HCT116 (cell line): ENCODE results near the gene SYNJ2. TPM values are rescaled to one million over a fixed set of nuclear protein-coding genes. Genes with fewer than 3 reads are reported as not detected.

Experiments
- ATAC-seq: fragments of 200-7000 bp; cut with Tn5 transposase; 2 replicates; pipeline ENCODE4 v1.9.1; 2020; ENCODE audit warnings: mild to moderate bottlenecking, moderate library complexity
- BruUV-seq: library from RNA; stranded (reverse); fragments of 400-500 nt; replicated peaks from 2 replicates; lab custom pipeline; 2021; lab: Mats Ljungman, UMichigan
- CTCF ChIA-PET: fragments of 300-600 bp; sonication (Branson Sonifier 250); formaldehyde crosslinking; loops from one replicate; lab custom pipeline; 2021; ENCODE audit warnings: antibody characterized with exemption; lab: Charles Lee
- POLR2A ChIA-PET: fragments of 300-600, 350-600 bp; sonication (Branson Sonifier 250); formaldehyde crosslinking; loops from one replicate; lab custom pipeline; 2021; ENCODE audit warnings: antibody characterized with exemption; lab: Charles Lee
- RAD21 ChIA-PET, 2 experiments: fragments of 300-600 bp; sonication (Branson Sonifier 250); formaldehyde crosslinking; loops; one replicate each; lab custom pipeline; 2023; ENCODE audit warnings: low total read pairs in 2 of 2; ENCODE audit not compliant: uncharacterized antibody in 2 of 2, unreplicated experiment in 2 of 2, low non-redundant PET in 1 of 2; lab: Charles Lee
- DNase-seq: peaks from one replicate; pipeline ENCODE4 v3.0.0-alpha.2; 2010; ENCODE audit warnings: low read depth, low spot score
- H2AFZ ChIP-seq: fragments of 200-600 bp; shearing (Covaris generic), sonication (generic); 2 replicates; pipeline ENCODE4 v1.6.1; 2017; ENCODE audit warnings: low read depth, mixed run types, mixed read lengths, antibody characterized with exemption, low read length; ENCODE audit not compliant: poor library complexity, severe bottlenecking
- H3K27ac ChIP-seq: 2 replicates; pipeline ENCODE4 v1.5.1; 2012; ENCODE audit warnings: low read depth, low read length
- H3K27me3 ChIP-seq: fragments of 200-600 bp; sonication (generic); 2 replicates; pipeline ENCODE4 v1.6.1; 2016; ENCODE audit warnings: mixed run types, low read length, mixed read lengths; ENCODE audit not compliant: insufficient read depth
- H3K36me3 ChIP-seq, 2 experiments: fragments of 200-500 bp in 1 of 2; fragments of 200-600 bp in 1 of 2; sonication (Bioruptor generic) in 1 of 2; sonication (generic) in 1 of 2; 2 replicates each; pipeline versions ENCODE4 v1.5.1 to v1.6.1; 2014 to 2016; ENCODE audit warnings: low read length in 2 of 2, inconsistent platforms in 1 of 2, mixed read lengths in 1 of 2, mixed run types in 1 of 2; ENCODE audit not compliant: insufficient read depth in 2 of 2, control insufficient read depth in 1 of 2
- H3K4me1 ChIP-seq, 2 experiments: fragments of 200-600 bp in 1 of 2; sonication (generic) in 1 of 2; 2 replicates each; pipeline versions ENCODE4 v1.5.1 to v1.6.1; 2012 to 2017; ENCODE audit warnings: low read length in 2 of 2, inconsistent platforms in 1 of 2, mild to moderate bottlenecking in 1 of 2, mixed read lengths in 1 of 2, mixed run types in 1 of 2, moderate library complexity in 1 of 2; ENCODE audit not compliant: insufficient read depth in 2 of 2, control insufficient read depth in 1 of 2
- H3K4me2 ChIP-seq: fragments of 200-600 bp; sonication (generic); 2 replicates; pipeline ENCODE4 v1.6.1; 2017; ENCODE audit warnings: mixed run types, low read length, mixed read lengths
- H3K4me3 ChIP-seq, 2 experiments: fragments of 200-600 bp in 1 of 2; sonication (generic) in 1 of 2; replicated peaks in 1 of 2; 2 replicates each; pipeline ENCODE4 v1.5.1; 2011 to 2016; ENCODE audit warnings: low read length in 2 of 2, control low read depth in 1 of 2, low read depth in 1 of 2, mild to moderate bottlenecking in 1 of 2, mixed read lengths in 1 of 2, mixed run types in 1 of 2
- H3K79me2 ChIP-seq: fragments of 200-600 bp; sonication (generic); 2 replicates; pipeline ENCODE4 v1.6.1; 2017; ENCODE audit warnings: mild to moderate bottlenecking, mixed run types, low read length, moderate library complexity, mixed read lengths; ENCODE audit not compliant: insufficient read depth
- H3K9ac ChIP-seq: fragments of 200-600 bp; sonication (generic); 2 replicates; pipeline ENCODE4 v1.6.1; 2016; ENCODE audit warnings: low read length, mixed read lengths
- H3K9me2 ChIP-seq: fragments of 200-600 bp; sonication (generic), shearing (Covaris generic); 2 replicates; pipeline ENCODE4 v1.6.1; 2017; ENCODE audit warnings: mixed run types, mild to moderate bottlenecking, moderate library complexity; ENCODE audit not compliant: insufficient read depth
- H3K9me3 ChIP-seq, 2 experiments: fragments of 200-500 bp in 1 of 2; fragments of 200-600 bp in 1 of 2; sonication (Bioruptor generic) in 1 of 2; sonication (generic) in 1 of 2; 2 replicates each; pipeline ENCODE4 v1.6.1; 2014 to 2017; ENCODE audit warnings: low read length in 2 of 2, mixed read lengths in 2 of 2, inconsistent platforms in 1 of 2, low read depth in 1 of 2, mild to moderate bottlenecking in 1 of 2, mixed run types in 1 of 2, moderate library complexity in 1 of 2; ENCODE audit not compliant: control insufficient read depth in 1 of 2, insufficient read depth in 1 of 2
- H4K20me1 ChIP-seq: fragments of 200-600 bp; sonication (generic), shearing (Covaris generic); 2 replicates; pipeline ENCODE4 v1.6.1; 2017; ENCODE audit warnings: mixed run types, mild to moderate bottlenecking, moderate library complexity; ENCODE audit not compliant: insufficient read depth
- CBX3 ChIP-seq: IDR thresholded peaks from 2 replicates; pipeline ENCODE4 v1.6.1; 2012; ENCODE audit warnings: low read depth
- EGR1 ChIP-seq: IDR thresholded peaks from 2 replicates; pipeline ENCODE4 v1.6.1; 2012; ENCODE audit warnings: low read depth
- ELF1 ChIP-seq: IDR thresholded peaks from 2 replicates; pipeline ENCODE4 v1.6.1; 2012; ENCODE audit warnings: low read depth, borderline replicate concordance
- EZH2 ChIP-seq: fragments of 200-600 bp; sonication (generic); IDR thresholded peaks from 2 replicates; pipeline ENCODE4 v1.6.1; 2017; ENCODE audit warnings: antibody characterized with exemption, mixed run types
- EZH2phosphoT487 ChIP-seq: fragments of 200-600 bp; IDR thresholded peaks from 2 replicates; pipeline ENCODE4 v1.6.1; 2018; ENCODE audit warnings: antibody characterized with exemption, borderline replicate concordance
- FOSL1 ChIP-seq: IDR thresholded peaks from 2 replicates; pipeline ENCODE4 v1.6.1; 2012; ENCODE audit warnings: low read depth
- JUND ChIP-seq: IDR thresholded peaks from 2 replicates; pipeline ENCODE4 v1.6.1; 2012
- POLR2A ChIP-seq: IDR thresholded peaks from 2 replicates; pipeline ENCODE4 v1.7.0; 2011; ENCODE audit warnings: borderline replicate concordance; ENCODE audit not compliant: insufficient read depth, insufficient read length; ENCODE audit errors: extremely low read depth
- RAD21 ChIP-seq: IDR thresholded peaks from 2 replicates; pipeline ENCODE4 v1.6.1; 2012; ENCODE audit warnings: low read depth, mild to moderate bottlenecking
- SIN3A ChIP-seq: IDR thresholded peaks from 2 replicates; pipeline ENCODE4 v1.6.1; 2012; ENCODE audit warnings: low read depth
- SP1 ChIP-seq: IDR thresholded peaks from 2 replicates; pipeline ENCODE4 v1.6.1; 2012; ENCODE audit warnings: low read depth
- SRF ChIP-seq: IDR thresholded peaks from 2 replicates; pipeline ENCODE4 v1.6.1; 2012; ENCODE audit warnings: low read depth
- TCF7L2 ChIP-seq: IDR thresholded peaks from 2 replicates; pipeline ENCODE4 v1.7.0; 2011; ENCODE audit warnings: borderline replicate concordance, inconsistent platforms; ENCODE audit not compliant: insufficient read depth, insufficient read length; ENCODE audit errors: extremely low read depth
- ZFX ChIP-seq: fragments of 450-650 bp; IDR thresholded peaks from 2 replicates; pipeline ENCODE4 v1.6.1; 2017
- ZNF274 ChIP-seq: fragments of 200-500 bp; sonication (Bioruptor generic); IDR thresholded peaks from 2 replicates; pipeline ENCODE4 v1.6.1; 2014; ENCODE audit warnings: mild to moderate bottlenecking, low read depth, low read length, inconsistent platforms
- intact Hi-C: fragments of 100-400 bp; cut with micrococcal nuclease; formaldehyde crosslinking; loops from 2 replicates; pipeline ENCODE4 v1.10.0; 2022
- total RNA-seq: library from RNA; stranded (reverse); gene quantifications from one replicate; pipeline ENCODE4 v1.2.1, GENCODE V29; 2021; ENCODE audit not compliant: unreplicated experiment
- TF ChIP-seq, protein P1 (sequence below): IDR thresholded peaks from 2 replicates; pipeline ENCODE4 v1.6.1; 2012
- TF ChIP-seq, protein P2 (sequence below), 3 experiments: fragments of 200-600 bp in 1 of 3; sonication (generic) in 1 of 3; IDR thresholded peaks in 2 of 3; conservative IDR thresholded peaks in 1 of 3; 2 replicates each; pipeline ENCODE4 v1.5.1; 2012 to 2017; ENCODE audit warnings: low read depth in 2 of 3, low read length in 2 of 3, antibody characterized with exemption in 1 of 3, borderline replicate concordance in 1 of 3, control low read depth in 1 of 3, mild to moderate bottlenecking in 1 of 3, mixed read lengths in 1 of 3, mixed run types in 1 of 3, moderate library complexity in 1 of 3; ENCODE audit not compliant: insufficient read depth in 1 of 3
- TF ChIP-seq, protein P3 (sequence below): IDR thresholded peaks from 2 replicates; pipeline ENCODE4 v1.6.1; 2012; ENCODE audit warnings: low read depth
- TF ChIP-seq, protein P4 (sequence below): IDR thresholded peaks from 2 replicates; pipeline ENCODE4 v1.6.1; 2012
- TF ChIP-seq, protein P5 (sequence below): IDR thresholded peaks from 2 replicates; pipeline ENCODE4 v1.6.1; 2011; ENCODE audit warnings: mild to moderate bottlenecking, low read length, moderate library complexity; ENCODE audit not compliant: insufficient replicate concordance; ENCODE audit errors: extremely low read depth

The SYNJ2 gene
- total RNA-seq, 1 experiment from 2014 or later = 23.9 TPM

DNA sequence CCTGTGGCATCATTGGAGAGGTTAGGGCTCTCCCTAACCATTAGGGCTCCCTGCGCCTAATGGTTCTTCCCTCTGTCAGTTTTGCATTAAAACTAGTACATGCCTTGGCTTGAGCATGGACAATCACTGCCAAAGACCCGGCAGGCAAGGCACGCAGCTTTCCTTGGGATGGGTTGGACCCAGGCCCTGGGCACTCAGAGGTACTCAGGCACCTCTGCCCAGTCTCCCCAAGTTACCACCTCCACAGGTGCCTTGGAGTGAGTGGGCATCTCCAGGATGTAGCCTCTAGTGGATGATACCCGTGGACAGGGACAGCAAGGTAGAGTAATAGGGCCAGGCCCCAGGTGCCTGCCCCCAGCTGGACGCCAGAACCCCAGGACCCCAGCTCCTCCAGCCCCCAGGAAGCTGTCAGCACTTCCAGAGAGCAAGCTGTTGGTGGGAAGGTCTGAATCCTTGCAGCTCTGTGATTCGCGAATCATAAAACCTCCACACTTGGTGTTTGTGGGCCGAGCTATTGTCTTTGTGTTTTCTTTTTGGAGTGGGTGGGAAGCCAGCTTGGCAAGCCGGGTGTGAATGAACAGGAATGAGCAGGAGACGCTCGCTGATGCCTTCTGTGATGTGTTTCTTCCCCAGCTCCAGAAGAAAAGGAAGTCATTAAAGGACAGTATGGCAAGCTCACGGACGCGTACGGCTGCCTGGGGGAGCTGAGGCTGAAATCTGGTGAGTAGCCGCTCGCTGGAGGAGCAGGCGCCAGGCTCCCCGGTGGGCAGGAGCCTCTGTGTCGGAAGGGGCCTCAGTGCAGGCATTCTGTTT is 35.1 kb downstream of the SYNJ2 start:
- CTCF ChIA-PET = interaction anchor here (1.1 kb wide), 1 partner anchor 8 kb away, joined by 3 read pairs; no protein-coding TSS in a partner anchor
- Histone ChIP-seq H3K36me3 (peaks cover 0 to 22% of the 10 kb centered on the region in 2 experiments; a peak in 2 of 4 replicates), H3K4me1 (peaks cover 0 to 3% of the 10 kb centered on the region in 2 experiments; a peak in 2 of 4 replicates), H3K27ac (no peak overlapping the region), H3K27me3 (no peaks in the 10 kb centered on the region), H3K9me2 (no peaks in the 10 kb centered on the region), H4K20me1 (no peaks in the 10 kb centered on the region), H2AFZ (no peak overlapping the region), H3K79me2 (peaks cover 41% of the 10 kb centered on the region), H3K4me2 (no peak overlapping the region), H3K9ac (no peak overlapping the region), H3K4me3 (no peak overlapping the region), H3K9me3 (no peaks in the 10 kb centered on the region)
- intact Hi-C loops = no loop called here
- DNase-seq = no peak
- TF ChIP-seq EZH2phosphoT487 (no peak), TCF7L2 (no peak), FOSL1 (no peak), POLR2A (no peak), ELF1 (no peak), SIN3A (no peak), JUND (no peak), ZFX (no peak), ZNF274 (no peak), SP1 (no peak), CBX3 (no peak), EGR1 (no peak), SRF (no peak), RAD21 (no peak), EZH2 (no peak)
- TF ChIP-seq, protein P1, sequence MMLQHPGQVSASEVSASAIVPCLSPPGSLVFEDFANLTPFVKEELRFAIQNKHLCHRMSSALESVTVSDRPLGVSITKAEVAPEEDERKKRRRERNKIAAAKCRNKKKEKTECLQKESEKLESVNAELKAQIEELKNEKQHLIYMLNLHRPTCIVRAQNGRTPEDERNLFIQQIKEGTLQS = no peak
- TF ChIP-seq, protein P2, sequence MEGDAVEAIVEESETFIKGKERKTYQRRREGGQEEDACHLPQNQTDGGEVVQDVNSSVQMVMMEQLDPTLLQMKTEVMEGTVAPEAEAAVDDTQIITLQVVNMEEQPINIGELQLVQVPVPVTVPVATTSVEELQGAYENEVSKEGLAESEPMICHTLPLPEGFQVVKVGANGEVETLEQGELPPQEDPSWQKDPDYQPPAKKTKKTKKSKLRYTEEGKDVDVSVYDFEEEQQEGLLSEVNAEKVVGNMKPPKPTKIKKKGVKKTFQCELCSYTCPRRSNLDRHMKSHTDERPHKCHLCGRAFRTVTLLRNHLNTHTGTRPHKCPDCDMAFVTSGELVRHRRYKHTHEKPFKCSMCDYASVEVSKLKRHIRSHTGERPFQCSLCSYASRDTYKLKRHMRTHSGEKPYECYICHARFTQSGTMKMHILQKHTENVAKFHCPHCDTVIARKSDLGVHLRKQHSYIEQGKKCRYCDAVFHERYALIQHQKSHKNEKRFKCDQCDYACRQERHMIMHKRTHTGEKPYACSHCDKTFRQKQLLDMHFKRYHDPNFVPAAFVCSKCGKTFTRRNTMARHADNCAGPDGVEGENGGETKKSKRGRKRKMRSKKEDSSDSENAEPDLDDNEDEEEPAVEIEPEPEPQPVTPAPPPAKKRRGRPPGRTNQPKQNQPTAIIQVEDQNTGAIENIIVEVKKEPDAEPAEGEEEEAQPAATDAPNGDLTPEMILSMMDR (IDR thresholded peaks at IDR 0.05 in 2 of 3, conservative IDR thresholded peaks at IDR 0.05 in 1 of 3; ENCODE audit: borderline replicate concordance in 1 of 3, insufficient read depth in 1 of 3, low read depth in 2 of 3, low read length in 2 of 3) = no peak
- TF ChIP-seq, protein P3, sequence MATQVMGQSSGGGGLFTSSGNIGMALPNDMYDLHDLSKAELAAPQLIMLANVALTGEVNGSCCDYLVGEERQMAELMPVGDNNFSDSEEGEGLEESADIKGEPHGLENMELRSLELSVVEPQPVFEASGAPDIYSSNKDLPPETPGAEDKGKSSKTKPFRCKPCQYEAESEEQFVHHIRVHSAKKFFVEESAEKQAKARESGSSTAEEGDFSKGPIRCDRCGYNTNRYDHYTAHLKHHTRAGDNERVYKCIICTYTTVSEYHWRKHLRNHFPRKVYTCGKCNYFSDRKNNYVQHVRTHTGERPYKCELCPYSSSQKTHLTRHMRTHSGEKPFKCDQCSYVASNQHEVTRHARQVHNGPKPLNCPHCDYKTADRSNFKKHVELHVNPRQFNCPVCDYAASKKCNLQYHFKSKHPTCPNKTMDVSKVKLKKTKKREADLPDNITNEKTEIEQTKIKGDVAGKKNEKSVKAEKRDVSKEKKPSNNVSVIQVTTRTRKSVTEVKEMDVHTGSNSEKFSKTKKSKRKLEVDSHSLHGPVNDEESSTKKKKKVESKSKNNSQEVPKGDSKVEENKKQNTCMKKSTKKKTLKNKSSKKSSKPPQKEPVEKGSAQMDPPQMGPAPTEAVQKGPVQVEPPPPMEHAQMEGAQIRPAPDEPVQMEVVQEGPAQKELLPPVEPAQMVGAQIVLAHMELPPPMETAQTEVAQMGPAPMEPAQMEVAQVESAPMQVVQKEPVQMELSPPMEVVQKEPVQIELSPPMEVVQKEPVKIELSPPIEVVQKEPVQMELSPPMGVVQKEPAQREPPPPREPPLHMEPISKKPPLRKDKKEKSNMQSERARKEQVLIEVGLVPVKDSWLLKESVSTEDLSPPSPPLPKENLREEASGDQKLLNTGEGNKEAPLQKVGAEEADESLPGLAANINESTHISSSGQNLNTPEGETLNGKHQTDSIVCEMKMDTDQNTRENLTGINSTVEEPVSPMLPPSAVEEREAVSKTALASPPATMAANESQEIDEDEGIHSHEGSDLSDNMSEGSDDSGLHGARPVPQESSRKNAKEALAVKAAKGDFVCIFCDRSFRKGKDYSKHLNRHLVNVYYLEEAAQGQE = no peak
- TF ChIP-seq, protein P4, sequence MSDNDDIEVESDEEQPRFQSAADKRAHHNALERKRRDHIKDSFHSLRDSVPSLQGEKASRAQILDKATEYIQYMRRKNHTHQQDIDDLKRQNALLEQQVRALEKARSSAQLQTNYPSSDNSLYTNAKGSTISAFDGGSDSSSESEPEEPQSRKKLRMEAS = no peak
- TF ChIP-seq, protein P5, sequence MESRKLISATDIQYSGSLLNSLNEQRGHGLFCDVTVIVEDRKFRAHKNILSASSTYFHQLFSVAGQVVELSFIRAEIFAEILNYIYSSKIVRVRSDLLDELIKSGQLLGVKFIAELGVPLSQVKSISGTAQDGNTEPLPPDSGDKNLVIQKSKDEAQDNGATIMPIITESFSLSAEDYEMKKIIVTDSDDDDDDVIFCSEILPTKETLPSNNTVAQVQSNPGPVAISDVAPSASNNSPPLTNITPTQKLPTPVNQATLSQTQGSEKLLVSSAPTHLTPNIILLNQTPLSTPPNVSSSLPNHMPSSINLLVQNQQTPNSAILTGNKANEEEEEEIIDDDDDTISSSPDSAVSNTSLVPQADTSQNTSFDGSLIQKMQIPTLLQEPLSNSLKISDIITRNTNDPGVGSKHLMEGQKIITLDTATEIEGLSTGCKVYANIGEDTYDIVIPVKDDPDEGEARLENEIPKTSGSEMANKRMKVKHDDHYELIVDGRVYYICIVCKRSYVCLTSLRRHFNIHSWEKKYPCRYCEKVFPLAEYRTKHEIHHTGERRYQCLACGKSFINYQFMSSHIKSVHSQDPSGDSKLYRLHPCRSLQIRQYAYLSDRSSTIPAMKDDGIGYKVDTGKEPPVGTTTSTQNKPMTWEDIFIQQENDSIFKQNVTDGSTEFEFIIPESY = no peak
- BruUV-seq = no TSS peak
- POLR2A ChIA-PET = no interaction called here
- RAD21 ChIA-PET = no interaction called here
- no peak for ATAC-seq
